HepG2 (cell line): ENCODE results near the gene MRRF. TPM values are rescaled to one million over a fixed set of nuclear protein-coding genes. Genes with fewer than 3 reads are reported as not detected.

Experiments
- ATAC-seq: fragments of 200-7000 bp; cut with Tn5 transposase; 3 replicates; pipeline ENCODE4 v1.9.1; 2020; ENCODE audit warnings: mild to moderate bottlenecking, moderate library complexity
- BruUV-seq: library from RNA; stranded (reverse); fragments of 400-500 nt; replicated peaks from 2 replicates; lab custom pipeline; 2021; lab: Mats Ljungman, UMichigan
- CTCF ChIA-PET: fragments of 300-600 bp; formaldehyde crosslinking; extraction: SDS; loops from one replicate; lab custom pipeline; 2021; ENCODE audit warnings: low total read pairs, inconsistent platforms, low intra/inter-chr PET ratio; lab: Yijun Ruan, JAX
- POLR2A ChIA-PET: fragments of 350-600 bp; sonication (Branson Sonifier 250); formaldehyde crosslinking; loops from one replicate; lab custom pipeline; 2020; ENCODE audit warnings: antibody characterized with exemption, inconsistent platforms; lab: Yijun Ruan, JAX
- DNase-seq: peaks from one replicate; pipeline ENCODE4 v3.0.0-alpha.2; 2015; ENCODE audit warnings: low spot score
- FAIRE-seq: peaks from 3 replicates; lab custom pipeline; 2011; peaks lifted over from hg19 to GRCh38; lab: Jason Lieb, UNC
- H2AFZ ChIP-seq: one replicate; pipeline ENCODE4 v1.6.1; 2011; ENCODE audit warnings: low read length, inconsistent platforms
- H3K27ac ChIP-seq: fragments of 300-600 bp; 3 replicates; pipeline ENCODE4 v1.8.0; 2011; ENCODE audit warnings: mixed run types, mild to moderate bottlenecking, mixed read lengths, low read length, inconsistent platforms; ENCODE audit not compliant: insufficient read depth; ENCODE audit errors: extremely low read length
- H3K27me3 ChIP-seq, 2 experiments: fragments of 200-600 bp in 1 of 2; 2 replicates in 1 of 2; 3 replicates in 1 of 2; pipeline versions ENCODE4 v1.6.0 to v1.8.0; 2011; ENCODE audit warnings: low read length in 2 of 2, mild to moderate bottlenecking in 2 of 2, moderate library complexity in 2 of 2, inconsistent platforms in 1 of 2; ENCODE audit not compliant: insufficient read depth in 2 of 2, control insufficient read depth in 1 of 2
- H3K36me3 ChIP-seq, 2 experiments: fragments of 200-600 bp in 1 of 2; replicated peaks in 1 of 2; 2 replicates in 1 of 2; 3 replicates in 1 of 2; pipeline versions ENCODE4 v1.5.1 to v1.8.0; 2011; ENCODE audit warnings: low read length in 2 of 2, inconsistent platforms in 1 of 2; ENCODE audit not compliant: insufficient read depth in 2 of 2, control insufficient read depth in 1 of 2
- H3K4me1 ChIP-seq: 2 replicates; pipeline ENCODE4 v1.5.1; 2012; ENCODE audit warnings: low read length, inconsistent platforms; ENCODE audit not compliant: insufficient read depth
- H3K4me2 ChIP-seq: 2 replicates; pipeline ENCODE4 v1.6.0; 2011; ENCODE audit warnings: low read depth, low read length, inconsistent platforms
- H3K4me3 ChIP-seq, 3 experiments: fragments of 200-600 bp in 1 of 3; sonication (generic), shearing (Covaris generic) in 1 of 3; replicated peaks in 1 of 3; 2 replicates each; pipeline ENCODE4 v1.5.1; 2011 to 2016; ENCODE audit warnings: low read length in 3 of 3, inconsistent platforms in 2 of 3, low read depth in 2 of 3, mild to moderate bottlenecking in 2 of 3, control low read depth in 1 of 3, mixed read lengths in 1 of 3; ENCODE audit not compliant: insufficient read depth in 1 of 3
- H3K79me2 ChIP-seq: one replicate; pipeline ENCODE4 v1.6.1; 2011; ENCODE audit warnings: low read length, inconsistent platforms; ENCODE audit not compliant: insufficient read depth
- H3K9ac ChIP-seq: 2 replicates; pipeline ENCODE4 v1.6.0; 2011; ENCODE audit warnings: mild to moderate bottlenecking, low read depth, low read length, inconsistent platforms; ENCODE audit not compliant: insufficient read depth
- H3K9me3 ChIP-seq: 2 replicates; pipeline ENCODE4 v1.5.1; 2012; ENCODE audit warnings: mild to moderate bottlenecking, low read length
- H4K20me1 ChIP-seq: 2 replicates; pipeline ENCODE4 v1.6.0; 2011; ENCODE audit warnings: inconsistent platforms, mild to moderate bottlenecking, low read length, moderate library complexity; ENCODE audit not compliant: insufficient read depth
- DPF2 ChIP-seq: sonication (generic); formaldehyde crosslinking; IDR thresholded peaks from 2 replicates; pipeline ENCODE4 v1.4.0; 2020; ENCODE audit warnings: mild to moderate bottlenecking, low read depth, missing genetic modification reagents, borderline replicate concordance
- WIZ ChIP-seq: sonication (generic); formaldehyde crosslinking; IDR thresholded peaks from 2 replicates; pipeline ENCODE4 v1.5.1; 2020; ENCODE audit warnings: mild to moderate bottlenecking, missing genetic modification reagents
- ZFP90 ChIP-seq: sonication (generic); formaldehyde crosslinking; IDR thresholded peaks from 2 replicates; pipeline ENCODE4 v1.8.0; 2022; ENCODE audit warnings: missing genetic modification reagents, mild to moderate bottlenecking, inconsistent platforms, borderline replicate concordance
- ZNF260 ChIP-seq: sonication (generic); formaldehyde crosslinking; IDR thresholded peaks from 2 replicates; pipeline ENCODE4 v1.4.0; 2020; ENCODE audit warnings: missing genetic modification reagents, low read depth, mild to moderate bottlenecking, borderline replicate concordance
- ZNF609 ChIP-seq: sonication (generic); formaldehyde crosslinking; IDR thresholded peaks from 2 replicates; pipeline ENCODE4 v1.4.0; 2020; ENCODE audit warnings: mild to moderate bottlenecking, missing genetic modification reagents, borderline replicate concordance
- WGBS: methylation state at CpG from one replicate; pipeline ENCODE4 v1.1.6; 2017; ENCODE audit warnings: low lambda C conversion rate; 5-methylcytosine and 5-hydroxymethylcytosine counted together
- in situ Hi-C: cut with HindIII; loops from 2 replicates; pipeline ENCODE4 v1.10.0; 2017; ENCODE audit warnings: low pct_unique_long_range_greater_than_20kb; ENCODE audit not compliant: extremely low pct_ligation_motif_present
- intact Hi-C: fragments of 100-400 bp; cut with micrococcal nuclease; formaldehyde crosslinking; loops from one replicate; pipeline ENCODE4 v1.10.0; 2022; ENCODE audit not compliant: unreplicated experiment
- polyA plus RNA-seq, 8 experiments: library from polyadenylated mRNA; depleted of rRNA in 3 of 8; stranded (reverse) in 7 of 8; unstranded in 1 of 8; fragments of >200 nt; fragmentation: Illumina TruSeq in 4 of 8; extraction: Trizol in 4 of 8; gene quantifications; 2 replicates each; pipeline versions ENCODE4 v1.2.1 to v1.2.3, GENCODE V29; 2011 to 2016; ENCODE audit warnings: low read depth in 4 of 8, missing spikeins in 1 of 8, mixed read lengths in 1 of 8; ENCODE audit not compliant: insufficient read depth in 1 of 8
- total RNA-seq, 5 experiments: library from RNA; depleted of rRNA; stranded (reverse); fragments of >200 nt; fragmentation: Illumina TruSeq; extraction: Trizol; gene quantifications; 2 replicates each; pipeline ENCODE4 v1.2.3, GENCODE V29; 2016; ENCODE audit warnings: low read depth in 1 of 5
- TF ChIP-seq, protein P1 (sequence below): sonication (generic); formaldehyde crosslinking; IDR thresholded peaks from 2 replicates; pipeline ENCODE4 v1.4.0; 2020; ENCODE audit warnings: missing genetic modification reagents, low read depth, mild to moderate bottlenecking, borderline replicate concordance

The MRRF gene
- total and polyA plus RNA-seq, 2 of the 13 experiments (the other 11 are each of a cell fraction or from before 2014, with no cell fraction given) = 37.3 to 44.3 TPM

GRCh38 chr9:122309861-122310260 is 45.2 kb downstream of the MRRF start:
- ChIA-PET POLR2A (no interaction called here), CTCF (no interaction called here)
- Histone ChIP-seq H3K79me2 (no peaks in the 10 kb centered on the region), H3K4me1 (no peaks in the 10 kb centered on the region), H3K27ac (no peak overlapping the region), H3K4me2 (no peak overlapping the region), H2AFZ (no peak overlapping the region), H3K27me3 (no peaks in the 10 kb centered on the region), H3K4me3 (no peak overlapping the region), H3K9me3 (no peaks in the 10 kb centered on the region), H4K20me1 (no peaks in the 10 kb centered on the region), H3K9ac (no peak overlapping the region), H3K36me3 (peaks cover 18 to 77% of the 10 kb centered on the region in 2 experiments)
- intact Hi-C loops = no loop called here
- BruUV-seq = no TSS peak
- in situ Hi-C loops = no loop called here
- DNase-seq = no peak
- TF ChIP-seq, protein P1, sequence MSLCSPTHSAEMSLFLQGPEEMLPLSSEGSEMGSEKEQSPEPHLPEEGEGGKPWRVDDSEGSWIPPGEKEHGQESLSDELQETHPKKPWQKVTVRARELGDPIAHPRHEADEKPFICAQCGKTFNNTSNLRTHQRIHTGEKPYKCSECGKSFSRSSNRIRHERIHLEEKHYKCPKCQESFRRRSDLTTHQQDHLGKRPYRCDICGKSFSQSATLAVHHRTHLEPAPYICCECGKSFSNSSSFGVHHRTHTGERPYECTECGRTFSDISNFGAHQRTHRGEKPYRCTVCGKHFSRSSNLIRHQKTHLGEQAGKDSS (CRISPR knock-in tag) = no peak
- TF ChIP-seq ZNF260 (CRISPR knock-in tag) = no peak
- no peak for TF ChIP-seq ZNF609
- no peak for TF ChIP-seq ZFP90 (CRISPR knock-in tag)
- TF ChIP-seq WIZ (CRISPR knock-in tag) = no peak
- TF ChIP-seq DPF2 (CRISPR knock-in tag) = no peak
- ATAC-seq = no peak
- FAIRE-seq = no peak
- 91% methylated on average over 2 of the region's 2 CpGs for WGBS
